Psoas muscle (tissue), 8 donors: Measurements from ENCODE around the gene ATP13A3. TPM values are rescaled to one million over a fixed set of nuclear protein-coding genes. Genes with fewer than 3 reads are reported as not detected.

Experiments used
- ATAC-seq, 4 donors: fragments of 200-7000 bp; cut with Tn5 transposase; one replicate each; pipeline ENCODE4 v1.9.1; 2020; ENCODE audit warnings: moderate library complexity in 3 of 4, mild to moderate bottlenecking in 2 of 4
- DNase-seq, 2 donors: peaks; one replicate each; pipeline ENCODE4 v3.0.0-alpha.2; 2020
- H3K27ac ChIP-seq: fragments of 200-600 bp; one replicate; pipeline ENCODE4 v1.8.0; 2022
- H3K27me3 ChIP-seq, 3 donors: fragments of 200-600 bp in 1 of 3; one replicate each; pipeline versions ENCODE4 v1.6.1 to v1.8.0; 2013 to 2022; ENCODE audit warnings: low read length in 2 of 3, mild to moderate bottlenecking in 2 of 3, moderate library complexity in 1 of 3; ENCODE audit not compliant: insufficient read depth in 3 of 3
- H3K36me3 ChIP-seq, 2 donors: fragments of 200-600 bp in 1 of 2; one replicate each; pipeline versions ENCODE4 v1.6.1 to v1.8.0; 2013 to 2022; ENCODE audit warnings: low read depth in 1 of 2, mild to moderate bottlenecking in 1 of 2, moderate library complexity in 1 of 2; ENCODE audit not compliant: insufficient read depth in 1 of 2
- H3K4me1 ChIP-seq: fragments of 200-600 bp; one replicate; pipeline ENCODE4 v1.8.0; 2022
- H3K4me3 ChIP-seq: fragments of 200-600 bp; one replicate; pipeline ENCODE4 v1.8.0; 2022; ENCODE audit warnings: mild to moderate bottlenecking
- H3K9me3 ChIP-seq: fragments of 200-600 bp; one replicate; pipeline ENCODE4 v1.8.0; 2022
- WGBS, 3 donors: extraction: QIAGEN DNeasy Blood & Tissue Kit; methylation state at CpG; one replicate each; pipeline versions ENCODE4 v1.1.6 to v1.1.7; 2013; 5-methylcytosine and 5-hydroxymethylcytosine counted together
- intact Hi-C, 2 donors: fragments of 100-400 bp; cut with DNase I; formaldehyde crosslinking; loops; one replicate each; pipeline versions ENCODE4 v1.11.0 to v1.14.2; 2022
- polyA plus RNA-seq, 3 donors: library from polyadenylated mRNA; stranded (reverse); fragments of 200-250 nt; gene quantifications; one replicate each; pipeline ENCODE4 v1.2.3, GENCODE V29; 2013
- total RNA-seq, 4 donors: library from RNA; stranded (reverse); fragmentation: NEBNext Ultra II Directional in 2 of 4; extraction: Animal tissue kit (Norgen Biotek cat#: 25700) in 2 of 4; gene quantifications; one replicate each; pipeline versions ENCODE4 v1.2.1 to v1.2.4, GENCODE V29; 2021 to 2023
- TF ChIP-seq, protein P1 (sequence below): fragments of 200-600 bp; IDR thresholded peaks from one replicate; pipeline ENCODE4 v1.8.0; 2022; ENCODE audit warnings: antibody characterized with exemption
- donor health status: healthy with polysubstance abuse.
- donor health status: DM: no; HTN: no; CAD: no; lungs with moderate emphysema.
- donor health status: Bipolar disorder and iron deficiency.
- donor health status: healthy.
- donor health status: DM: yes; HTN: yes; CAD: no.
- donor health status: DM: no; HTN: no; CAD: no.
- donor health status: DM: no; HTN: no; CAD: no.
- donor health status: DM: yes; HTN: yes; CAD: no.

Gene ATP13A3
- total and polyA plus RNA-seq, 7 donors: 10.4 to 72.7 (median 46.6) TPM

DNA sequence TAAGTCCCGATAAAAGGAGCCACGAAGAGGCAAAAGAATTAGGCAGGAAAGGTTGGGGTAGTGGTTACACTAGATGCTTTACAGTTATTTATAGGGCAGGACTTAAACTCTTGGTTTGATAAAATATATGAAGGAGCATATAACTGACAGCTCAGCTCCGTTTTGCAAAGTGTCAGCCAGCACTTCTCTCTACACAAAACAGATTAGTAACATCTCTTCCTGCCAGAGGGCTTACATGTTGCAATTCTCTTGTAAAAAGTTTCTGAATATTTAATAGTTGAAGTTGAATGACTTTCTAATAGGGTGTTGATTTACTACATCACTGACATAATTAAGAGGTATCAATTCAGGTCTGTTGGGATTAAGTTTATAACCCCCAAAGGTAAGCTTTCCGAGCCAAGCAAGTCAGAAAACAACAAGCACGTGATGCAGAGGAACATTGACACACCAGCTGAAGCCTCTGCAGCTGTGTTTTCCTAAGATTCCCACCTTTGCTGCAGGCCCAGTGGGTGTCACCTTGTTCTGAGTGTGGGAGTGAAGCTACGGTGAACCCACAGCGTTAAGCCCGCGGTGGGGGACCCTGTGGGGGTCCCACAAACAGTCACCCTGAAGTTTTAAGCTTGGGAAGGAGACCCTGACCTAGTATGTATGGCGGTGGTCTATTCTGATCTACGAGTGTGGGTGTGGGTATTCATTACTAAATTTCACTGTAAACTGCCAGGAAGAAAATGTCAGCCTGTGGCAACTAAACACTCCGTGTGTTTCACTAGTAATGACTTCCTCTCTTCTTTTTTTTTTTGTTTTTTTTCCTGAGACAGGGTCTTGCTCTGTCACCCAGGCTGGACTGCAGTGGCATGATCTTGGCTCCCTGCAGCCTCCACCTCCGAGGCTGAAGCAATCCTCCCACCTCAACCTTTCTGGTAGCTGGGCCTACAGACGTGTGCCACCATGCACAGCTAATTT is 22.0 kb upstream of the ATP13A3 start:
- DNase-seq (no peak), ATAC-seq (no peak)
- Histone ChIP-seq H3K9me3 (no peaks in the 10 kb centered on the region), H3K36me3 (no peaks in the 10 kb centered on the region), H3K27ac (no peak overlapping the region), H3K4me3 (no peak overlapping the region), H3K4me1 (no peaks in the 10 kb centered on the region), H3K27me3 (no peaks in the 10 kb centered on the region)
- intact Hi-C loops: no loop called here
- 71 to 72% (median 72%) methylated on average over 14 of the region's 14 CpGs for WGBS, 3 donors
- TF ChIP-seq, protein P1, sequence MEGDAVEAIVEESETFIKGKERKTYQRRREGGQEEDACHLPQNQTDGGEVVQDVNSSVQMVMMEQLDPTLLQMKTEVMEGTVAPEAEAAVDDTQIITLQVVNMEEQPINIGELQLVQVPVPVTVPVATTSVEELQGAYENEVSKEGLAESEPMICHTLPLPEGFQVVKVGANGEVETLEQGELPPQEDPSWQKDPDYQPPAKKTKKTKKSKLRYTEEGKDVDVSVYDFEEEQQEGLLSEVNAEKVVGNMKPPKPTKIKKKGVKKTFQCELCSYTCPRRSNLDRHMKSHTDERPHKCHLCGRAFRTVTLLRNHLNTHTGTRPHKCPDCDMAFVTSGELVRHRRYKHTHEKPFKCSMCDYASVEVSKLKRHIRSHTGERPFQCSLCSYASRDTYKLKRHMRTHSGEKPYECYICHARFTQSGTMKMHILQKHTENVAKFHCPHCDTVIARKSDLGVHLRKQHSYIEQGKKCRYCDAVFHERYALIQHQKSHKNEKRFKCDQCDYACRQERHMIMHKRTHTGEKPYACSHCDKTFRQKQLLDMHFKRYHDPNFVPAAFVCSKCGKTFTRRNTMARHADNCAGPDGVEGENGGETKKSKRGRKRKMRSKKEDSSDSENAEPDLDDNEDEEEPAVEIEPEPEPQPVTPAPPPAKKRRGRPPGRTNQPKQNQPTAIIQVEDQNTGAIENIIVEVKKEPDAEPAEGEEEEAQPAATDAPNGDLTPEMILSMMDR: no peak

DNA sequence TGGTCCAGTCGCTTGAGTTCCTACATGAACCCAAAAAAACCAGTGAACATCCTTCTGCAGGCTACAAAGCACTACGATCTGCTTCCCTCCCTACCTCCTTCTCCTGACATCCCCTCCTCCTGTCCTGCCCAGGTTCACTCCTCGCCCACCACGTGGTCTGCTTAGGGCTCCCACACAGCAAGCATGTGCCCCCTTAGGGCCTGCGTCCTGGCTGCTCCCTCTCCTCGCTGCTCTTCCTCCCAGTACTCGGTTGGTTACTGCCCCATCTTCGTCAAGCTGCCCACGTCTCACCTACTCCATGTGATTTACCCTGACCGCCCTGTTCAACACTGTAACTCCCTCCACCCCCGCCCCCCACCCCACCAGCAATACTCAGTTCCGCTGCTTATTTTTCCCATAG is 20.8 kb upstream of the ATP13A3 start:
- Histone ChIP-seq H3K27me3 (no peaks in the 10 kb centered on the region), H3K4me1 (no peaks in the 10 kb centered on the region), H3K9me3 (no peaks in the 10 kb centered on the region), H3K36me3 (no peaks in the 10 kb centered on the region), H3K27ac (no peak overlapping the region), H3K4me3 (no peak overlapping the region)
- no peak for ATAC-seq
- 86 to 90% (median 88%) methylated on average over 12 of the region's 12 CpGs for WGBS, 3 donors
- DNase-seq: no peak
- TF ChIP-seq, protein P1: no peak
- intact Hi-C loops: no loop called here

DNA sequence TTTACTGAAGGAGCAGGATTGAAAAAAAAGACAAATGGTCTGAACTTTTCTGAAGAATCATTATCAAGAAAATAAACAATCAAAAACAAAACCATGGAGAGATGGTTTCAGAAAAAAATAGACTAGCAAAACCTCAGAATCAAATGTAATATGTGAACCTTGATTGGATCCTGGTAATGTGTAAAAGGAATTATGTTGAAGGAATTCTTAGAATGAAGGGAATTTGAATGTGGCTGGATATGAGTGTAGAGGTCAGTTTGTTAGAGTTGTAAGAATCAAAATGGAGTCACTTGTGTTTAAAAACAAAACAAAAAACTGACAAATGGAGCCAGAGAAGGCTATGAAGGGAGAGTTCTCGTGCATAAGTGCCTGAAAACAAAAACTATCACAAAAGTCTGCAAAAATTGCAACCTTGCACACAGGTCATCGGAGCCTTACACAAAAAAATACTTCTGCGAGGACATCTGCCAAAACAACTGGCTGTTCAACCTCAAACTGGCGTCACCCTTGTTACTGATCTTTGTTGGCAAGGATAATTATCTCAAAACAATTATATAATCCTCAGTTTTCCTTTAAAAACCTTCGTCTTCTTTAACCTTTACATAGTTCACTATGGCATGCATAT is 19.1 kb upstream of the ATP13A3 start:
- no peaks in the 10 kb centered on the region for H3K36me3 ChIP-seq
- no peak for DNase-seq
- TF ChIP-seq, protein P1: no peak
- ATAC-seq: no peak
- intact Hi-C loops: no loop called here
- no peaks in the 10 kb centered on the region for H3K9me3 ChIP-seq
- no peaks in the 10 kb centered on the region for H3K27me3 ChIP-seq
- WGBS, 3 donors: 49 to 65% (median 53%) methylated on average over 5 of the region's 5 CpGs
- H3K4me3 ChIP-seq: no peak overlapping the region
- H3K27ac ChIP-seq: no peak overlapping the region
- H3K4me1 ChIP-seq: no peaks in the 10 kb centered on the region

DNA sequence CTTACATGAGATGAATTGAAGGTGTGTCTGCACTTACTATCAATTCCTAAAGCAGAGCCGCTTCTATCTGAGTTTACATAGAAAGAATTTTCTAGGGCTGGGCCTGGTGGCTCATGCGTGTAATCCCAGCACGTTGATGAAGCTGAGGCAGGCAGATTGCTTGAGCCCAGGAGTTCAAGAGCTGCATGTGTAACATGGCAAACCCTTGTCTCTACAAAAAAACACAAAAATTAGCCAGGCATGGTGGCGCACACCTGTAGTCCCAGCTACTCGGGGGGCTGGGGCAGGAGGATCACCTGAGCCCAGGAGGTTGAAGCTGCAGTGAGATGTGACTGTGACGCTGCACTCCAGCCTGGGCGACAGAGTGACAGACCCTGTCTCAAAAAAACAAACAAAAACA is 18.1 kb upstream of the ATP13A3 start:
- no peak for ATAC-seq
- H3K27me3 ChIP-seq: no peaks in the 10 kb centered on the region
- H3K27ac ChIP-seq: no peak overlapping the region
- no peak overlapping the region for H3K4me3 ChIP-seq
- 87 to 90% (median 89%) methylated on average over 7 of the region's 7 CpGs for WGBS, 3 donors
- no peaks in the 10 kb centered on the region for H3K36me3 ChIP-seq
- no peaks in the 10 kb centered on the region for H3K9me3 ChIP-seq
- TF ChIP-seq, protein P1: no peak
- no peaks in the 10 kb centered on the region for H3K4me1 ChIP-seq
- no peak for DNase-seq
- intact Hi-C loops: no loop called here
